SJSA1 (cell line): ENCODE results near the gene NOD1. TPM values are rescaled to one million over a fixed set of nuclear protein-coding genes. Genes with fewer than 3 reads are reported as not detected.

ENCODE experiments used
- DNase-seq, 2 experiments: peaks; one replicate each; pipeline ENCODE4 v3.0.0-alpha.2; 2015 to 2020; ENCODE audit warnings: low spot score in 2 of 2, low read depth in 1 of 2
- H3K27ac ChIP-seq: fragments of 250-450 bp; sonication (Bioruptor Pico); 2 replicates; pipeline ENCODE4 v1.5.1; 2020; ENCODE audit warnings: mild to moderate bottlenecking, moderate library complexity
- H3K27me3 ChIP-seq: fragments of 250-450 bp; sonication (Bioruptor Pico); replicated peaks from 2 replicates; pipeline ENCODE4 v1.5.1; 2020; ENCODE audit warnings: mild to moderate bottlenecking, moderate library complexity
- H3K36me3 ChIP-seq: fragments of 250-450 bp; sonication (Bioruptor Pico); 2 replicates; pipeline ENCODE4 v1.5.1; 2020; ENCODE audit warnings: mild to moderate bottlenecking
- H3K4me1 ChIP-seq: fragments of 250-450 bp; sonication (Bioruptor Pico); replicated peaks from 2 replicates; pipeline ENCODE4 v1.6.1; 2021; ENCODE audit warnings: mild to moderate bottlenecking
- H3K4me3 ChIP-seq: fragments of 250-450 bp; sonication (Bioruptor Pico); 2 replicates; pipeline ENCODE4 v1.5.1; 2020; ENCODE audit warnings: mild to moderate bottlenecking
- H3K9me3 ChIP-seq: fragments of 250-450 bp; sonication (Bioruptor Pico); replicated peaks from 2 replicates; pipeline ENCODE4 v1.5.1; 2020; ENCODE audit warnings: mild to moderate bottlenecking
- total RNA-seq: library from RNA; depleted of rRNA; stranded (reverse); fragments of >200 nt; shearing (Covaris generic); gene quantifications from 2 replicates; pipeline ENCODE4 v1.2.3, GENCODE V29; 2014

Gene NOD1
- total RNA-seq, 1 experiment from 2014 or later = 6.2 TPM

- no peaks in the 10 kb centered on the region for H3K27me3 ChIP-seq
- H3K27ac ChIP-seq = peak overlapping the region; percentile 30; the same call in 1 of the 2 replicates
- H3K4me1 ChIP-seq = peaks cover 30% of the 10 kb centered on the region
- peak; percentile 55 to 68 for DNase-seq
- H3K36me3 ChIP-seq = no peaks in the 10 kb centered on the region; the same call in 1 of the 2 replicates
- no peak overlapping the region for H3K4me3 ChIP-seq
- H3K9me3 ChIP-seq = no peaks in the 10 kb centered on the region
Observed at GRCh38 chr7:30470771-30471170, 7.8 kb downstream of the NOD1 start.

DNA sequence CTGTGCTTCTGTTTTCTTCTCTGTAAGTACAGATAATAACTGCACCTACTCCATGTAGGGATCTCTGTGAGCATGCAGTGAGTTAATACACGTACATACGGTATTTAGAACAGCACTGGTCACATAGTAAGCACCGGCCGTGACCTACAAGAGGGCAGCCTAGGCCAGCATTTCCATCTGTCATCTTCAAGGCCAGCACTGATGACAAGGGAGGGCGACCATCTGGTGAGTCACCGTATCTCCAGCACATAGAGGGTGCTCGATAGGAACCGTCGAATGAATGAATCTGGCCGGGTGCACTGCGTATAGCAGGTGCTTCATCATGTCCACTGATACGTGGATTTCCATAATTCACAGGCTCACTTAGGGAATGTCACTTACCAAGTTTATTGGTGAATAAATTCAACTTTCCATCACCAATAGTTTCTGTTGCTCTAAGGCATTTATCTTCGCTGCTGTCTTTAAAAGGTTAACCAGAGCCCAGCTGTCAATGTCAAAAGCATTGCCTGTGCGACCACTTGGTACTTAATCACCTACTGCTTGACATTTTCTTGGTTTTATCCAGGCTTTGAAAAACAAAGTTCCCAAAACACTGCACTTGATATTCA is 8.3 kb downstream of the NOD1 start:
- Histone ChIP-seq H3K9me3 (no peaks in the 10 kb centered on the region), H3K27ac (peak overlapping the region; percentile 50), H3K4me3 (no peak overlapping the region), H3K27me3 (no peaks in the 10 kb centered on the region), H3K4me1 (peaks cover 30% of the 10 kb centered on the region), H3K36me3 (no peaks in the 10 kb centered on the region; the same call in 1 of the 2 replicates)
- peak; percentile 44 to 49 for DNase-seq

DNA sequence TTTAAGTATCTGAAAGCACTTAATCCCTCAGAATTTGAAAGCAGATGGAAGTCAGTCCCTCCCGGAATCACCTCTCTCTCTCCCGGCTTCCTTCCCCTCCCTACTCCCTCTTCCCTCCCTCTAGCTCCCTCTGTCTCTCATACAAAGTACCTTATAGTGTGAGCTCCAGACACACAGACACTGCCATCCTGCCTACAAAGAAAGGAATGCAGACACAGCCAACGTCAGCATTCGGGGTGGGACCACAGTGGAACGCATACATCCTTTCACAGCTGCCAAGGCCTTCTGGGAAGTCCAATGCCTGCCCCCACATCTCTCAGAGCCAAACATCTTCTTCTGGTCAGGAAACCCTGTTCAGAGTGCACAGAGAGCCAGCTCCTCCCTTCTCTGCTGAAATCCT is 9.3 kb downstream of the NOD1 start:
- Histone ChIP-seq H3K9me3 (no peaks in the 10 kb centered on the region), H3K27ac (peak overlapping the region; percentile 50), H3K4me3 (no peak overlapping the region), H3K4me1 (peaks cover 30% of the 10 kb centered on the region), H3K36me3 (no peaks in the 10 kb centered on the region; the same call in 1 of the 2 replicates), H3K27me3 (no peaks in the 10 kb centered on the region)
- DNase-seq = peak; percentile 91 to 93

- peak overlapping the region; percentile 43 for H3K27ac ChIP-seq
- H3K4me1 ChIP-seq = peaks cover 30% of the 10 kb centered on the region
- no peaks in the 10 kb centered on the region for H3K27me3 ChIP-seq
- H3K9me3 ChIP-seq = no peaks in the 10 kb centered on the region
- DNase-seq = peak in 1 of 2 experiments; percentile 25
- no peak overlapping the region for H3K4me3 ChIP-seq
- no peaks in the 10 kb centered on the region; the same call in 1 of the 2 replicates for H3K36me3 ChIP-seq
Observed at GRCh38 chr7:30468791-30469190, 9.8 kb downstream of the NOD1 start.

- Histone ChIP-seq H3K27me3 (no peaks in the 10 kb centered on the region), H3K4me1 (peaks cover 30% of the 10 kb centered on the region), H3K9me3 (no peaks in the 10 kb centered on the region), H3K27ac (no peak overlapping the region), H3K36me3 (peaks cover 3% of the 10 kb centered on the region; the same call in 1 of the 2 replicates), H3K4me3 (no peak overlapping the region)
- no peak for DNase-seq
Observed at GRCh38 chr7:30468041-30468440, 10.5 kb downstream of the NOD1 start.

DNA sequence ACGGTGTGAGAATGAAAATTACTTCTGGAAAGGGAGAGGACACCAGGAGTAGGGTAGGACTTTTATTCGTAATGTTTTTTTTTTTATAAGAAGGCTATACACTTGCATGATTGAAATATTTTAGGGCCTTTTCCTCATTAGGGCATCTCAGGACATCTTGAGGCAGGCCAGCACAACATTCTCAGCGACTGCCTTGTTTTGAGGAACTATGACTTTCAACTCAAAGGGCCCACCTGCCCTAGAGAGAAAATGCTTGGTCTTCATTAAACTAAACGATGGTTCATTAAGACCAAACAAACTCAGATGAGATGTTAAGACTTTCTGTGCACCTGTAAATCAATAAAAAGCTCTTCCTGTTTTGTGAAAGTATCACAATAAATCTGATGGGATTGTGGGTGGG is 11.3 kb downstream of the NOD1 start:
- Histone ChIP-seq H3K27me3 (no peaks in the 10 kb centered on the region), H3K36me3 (peaks cover 4% of the 10 kb centered on the region; the same call in 1 of the 2 replicates), H3K4me3 (no peak overlapping the region), H3K27ac (no peak overlapping the region), H3K9me3 (no peaks in the 10 kb centered on the region), H3K4me1 (peaks cover 30% of the 10 kb centered on the region)
- DNase-seq = no peak

- no peak for DNase-seq
- Histone ChIP-seq H3K36me3 (peaks cover 4% of the 10 kb centered on the region; the same call in 1 of the 2 replicates), H3K9me3 (no peaks in the 10 kb centered on the region), H3K4me3 (no peak overlapping the region), H3K27ac (no peak overlapping the region), H3K4me1 (peaks cover 27% of the 10 kb centered on the region), H3K27me3 (no peaks in the 10 kb centered on the region)
Observed at GRCh38 chr7:30466266-30466665, 12.3 kb downstream of the NOD1 start.

GRCh38 chr7:30465811-30466180 is 12.8 kb downstream of the NOD1 start:
- no peak for DNase-seq
- no peaks in the 10 kb centered on the region for H3K27me3 ChIP-seq
- peaks cover 22% of the 10 kb centered on the region for H3K4me1 ChIP-seq
- no peak overlapping the region for H3K4me3 ChIP-seq
- H3K27ac ChIP-seq = no peak overlapping the region
- H3K36me3 ChIP-seq = peaks cover 4% of the 10 kb centered on the region; the same call in 1 of the 2 replicates
- no peaks in the 10 kb centered on the region for H3K9me3 ChIP-seq

- peaks cover 4% of the 10 kb centered on the region; the same call in 1 of the 2 replicates for H3K36me3 ChIP-seq
- H3K9me3 ChIP-seq = no peaks in the 10 kb centered on the region
- H3K4me1 ChIP-seq = peaks cover 21% of the 10 kb centered on the region
- no peak overlapping the region for H3K27ac ChIP-seq
- H3K4me3 ChIP-seq = no peak overlapping the region
- DNase-seq = no peak
- no peaks in the 10 kb centered on the region for H3K27me3 ChIP-seq
Observed at GRCh38 chr7:30465046-30465810, 13.4 kb downstream of the NOD1 start.

- Histone ChIP-seq H3K9me3 (no peaks in the 10 kb centered on the region), H3K4me3 (no peak overlapping the region), H3K27me3 (no peaks in the 10 kb centered on the region), H3K36me3 (peaks cover 4% of the 10 kb centered on the region; the same call in 1 of the 2 replicates), H3K4me1 (peaks cover 22% of the 10 kb centered on the region), H3K27ac (no peak overlapping the region)
- DNase-seq = no peak
Observed at GRCh38 chr7:30464231-30464671, 14.3 kb downstream of the NOD1 start.

DNA sequence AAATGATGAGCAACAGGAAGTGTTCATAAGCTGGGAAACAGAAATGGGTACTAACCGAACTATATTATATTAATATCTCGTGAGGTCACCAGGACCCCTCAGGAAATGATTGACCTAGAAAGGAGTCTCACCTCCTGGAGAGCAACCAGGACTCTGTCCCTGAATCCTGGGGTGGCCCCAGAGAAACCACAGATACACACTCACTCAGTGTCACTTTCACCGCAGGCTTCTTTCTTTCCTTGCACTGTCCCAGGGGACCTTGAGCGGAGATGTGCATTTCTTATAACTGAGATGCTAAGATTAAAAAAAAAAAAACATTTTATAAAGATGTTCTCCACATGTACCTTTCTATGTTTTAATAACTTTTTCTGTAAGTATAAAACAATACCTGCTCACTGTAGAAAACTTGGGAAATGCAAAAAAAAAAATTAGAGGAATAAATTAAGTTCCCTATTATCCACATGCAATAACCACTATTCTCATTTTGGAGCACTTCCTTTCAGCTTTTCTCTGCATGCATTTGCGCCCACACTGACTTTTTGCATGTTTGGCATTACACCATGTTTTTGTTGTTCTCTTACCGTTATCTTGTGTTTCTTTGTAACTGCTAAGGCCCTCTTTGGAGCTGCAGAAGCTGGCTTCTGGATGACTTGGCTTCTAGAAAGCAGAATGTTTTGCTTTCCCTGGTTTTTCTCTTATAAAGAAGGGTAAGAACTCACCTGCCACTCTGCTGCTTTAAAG is 15.0 kb downstream of the NOD1 start:
- H3K4me1 ChIP-seq = peaks cover 22% of the 10 kb centered on the region
- DNase-seq = no peak
- H3K27ac ChIP-seq = no peak overlapping the region

GRCh38 chr7:30462179-30462578 is 16.4 kb downstream of the NOD1 start:
- no peak overlapping the region for H3K27ac ChIP-seq
- H3K4me1 ChIP-seq = peaks cover 20% of the 10 kb centered on the region
- H3K36me3 ChIP-seq = 0 out of 2 replicates have a peak, but pooled peaks cover 4% of the 10 kb centered on the region
- no peaks in the 10 kb centered on the region for H3K27me3 ChIP-seq
- DNase-seq = no peak
- H3K9me3 ChIP-seq = no peaks in the 10 kb centered on the region
- H3K4me3 ChIP-seq = no peak overlapping the region

More for the DNA sequence above, 15.0 kb downstream of the NOD1 start:
- Histone ChIP-seq H3K36me3 (peaks cover 4% of the 10 kb centered on the region; the same call in 1 of the 2 replicates), H3K9me3 (no peaks in the 10 kb centered on the region), H3K4me3 (no peak overlapping the region), H3K27me3 (no peaks in the 10 kb centered on the region)

GRCh38 chr7:30460246-30460633 is 18.3 kb downstream of the NOD1 start:
- DNase-seq = no peak
- Histone ChIP-seq H3K27me3 (no peaks in the 10 kb centered on the region), H3K9me3 (no peaks in the 10 kb centered on the region), H3K4me1 (peaks cover 20% of the 10 kb centered on the region), H3K27ac (peak overlapping the region; percentile 72), H3K4me3 (no peak overlapping the region), H3K36me3 (peaks cover 17% of the 10 kb centered on the region)
